HEK293T (cell line): ENCODE data around the gene HSD11B1L.

Experiments
- CTCF ChIA-PET: fragments of 350-600 bp; formaldehyde crosslinking; extraction: SDS; loops from one replicate; lab custom pipeline; 2021; ENCODE audit warnings: antibody characterized with exemption, inconsistent platforms; lab: Yijun Ruan, JAX
- POLR2A ChIA-PET: fragments of 350-600 bp; formaldehyde crosslinking; extraction: SDS; loops from one replicate; lab custom pipeline; 2020; ENCODE audit warnings: antibody characterized with exemption, inconsistent platforms; lab: Yijun Ruan, JAX
- DNase-seq: peaks from one replicate; pipeline ENCODE4 v3.0.0; 2012; ENCODE audit warnings: mixed read lengths; ENCODE audit errors: extremely low spot score
- ARNT ChIP-seq: fragments of 450-650 bp; IDR thresholded peaks from 2 replicates; pipeline ENCODE4 v1.6.1; 2017; ENCODE audit warnings: mild to moderate bottlenecking
- BHLHE40 ChIP-seq: fragments of 450-650 bp; IDR thresholded peaks from 2 replicates; pipeline ENCODE4 v1.6.1; 2016; ENCODE audit warnings: mild to moderate bottlenecking, moderate library complexity, borderline replicate concordance
- CTBP1 ChIP-seq: fragments of 450-650 bp; IDR thresholded peaks from 2 replicates; pipeline ENCODE4 v1.6.1; 2016; ENCODE audit warnings: borderline replicate concordance
- ELF4 ChIP-seq: fragments of 450-650 bp; IDR thresholded peaks from 2 replicates; pipeline ENCODE4 v1.6.1; 2017; ENCODE audit warnings: antibody characterized with exemption
- FOXA1 ChIP-seq: fragments of 450-650 bp; IDR thresholded peaks from 2 replicates; pipeline ENCODE4 v1.6.1; 2016; ENCODE audit warnings: mild to moderate bottlenecking
- FOXK2 ChIP-seq: fragments of 450-650 bp; IDR thresholded peaks from 2 replicates; pipeline ENCODE4 v1.6.1; 2016; ENCODE audit warnings: mild to moderate bottlenecking
- FOXM1 ChIP-seq: fragments of 450-650 bp; IDR thresholded peaks from 2 replicates; pipeline ENCODE4 v1.6.1; 2017; ENCODE audit warnings: mild to moderate bottlenecking, borderline replicate concordance
- HDGF ChIP-seq: fragments of 450-650 bp; IDR thresholded peaks from 2 replicates; pipeline ENCODE4 v1.6.1; 2017; ENCODE audit warnings: antibody characterized with exemption, borderline replicate concordance
- L3MBTL2 ChIP-seq: fragments of 450-650 bp; conservative IDR thresholded peaks from 2 replicates; pipeline ENCODE4 v1.6.1; 2016; ENCODE audit warnings: mild to moderate bottlenecking
- LEF1 ChIP-seq: fragments of 450-650 bp; IDR thresholded peaks from 2 replicates; pipeline ENCODE4 v1.6.1; 2017; ENCODE audit warnings: mild to moderate bottlenecking, borderline replicate concordance
- NFRKB ChIP-seq: fragments of 450-650 bp; IDR thresholded peaks from 2 replicates; pipeline ENCODE4 v1.6.1; 2016; ENCODE audit warnings: mild to moderate bottlenecking, moderate library complexity
- PKNOX1 ChIP-seq: fragments of 450-650 bp; IDR thresholded peaks from 2 replicates; pipeline ENCODE4 v1.6.1; 2016
- SP1 ChIP-seq: fragments of 450-650 bp; IDR thresholded peaks from 2 replicates; pipeline ENCODE4 v1.6.1; 2017
- SUZ12 ChIP-seq: fragments of 450-650 bp; IDR thresholded peaks from 2 replicates; pipeline ENCODE4 v1.6.1; 2016; ENCODE audit warnings: mild to moderate bottlenecking
- TARDBP ChIP-seq: fragments of 450-650 bp; IDR thresholded peaks from 2 replicates; pipeline ENCODE4 v1.6.1; 2016
- ZNF384 ChIP-seq: fragments of 450-650 bp; IDR thresholded peaks from 2 replicates; pipeline ENCODE4 v1.6.1; 2016

Gene HSD11B1L

GRCh38 chr19:5693195-5694166 lies 12.7 kb downstream of the HSD11B1L start:
- no peak; the same call in 1 of the 2 replicates for TF ChIP-seq ELF4
- TF ChIP-seq ZNF384, result no peak
- TF ChIP-seq FOXK2, result no peak
- TF ChIP-seq L3MBTL2, result 0 out of 2 replicates have a peak, but pooled peaks have one; percentile 13
- TF ChIP-seq SP1, result no peak
- no peak for TF ChIP-seq LEF1
- TF ChIP-seq SUZ12, result no peak
- TF ChIP-seq TARDBP, result no peak
- no peak for TF ChIP-seq CTBP1
- DNase-seq, result no peak
- ChIA-PET POLR2A (interaction anchor here (1.3 to 2.4 kb wide), 2 partner anchors 25 to 27 kb away, joined by 6 to 12 read pairs; partner anchors contain the start of genes CATSPERD and LONP1), CTCF (no interaction called here)

GRCh38 chr19:5694167-5694955 lies 13.5 kb downstream of the HSD11B1L start:
- POLR2A ChIA-PET, result interaction anchor here (1.3 to 2.4 kb wide), 2 partner anchors 24 to 26 kb away, joined by 6 to 12 read pairs; partner anchors contain the start of genes CATSPERD and LONP1
- TF ChIP-seq SP1 (no peak), SUZ12 (no peak), NFRKB (no peak), ELF4 (no peak), ZNF384 (no peak), FOXM1 (no peak), BHLHE40 (no peak), FOXA1 (no peak), LEF1 (no peak), ARNT (no peak), PKNOX1 (no peak), HDGF (no peak), TARDBP (no peak), FOXK2 (no peak), L3MBTL2 (no peak), CTBP1 (no peak)
- CTCF ChIA-PET, result no interaction called here
- no peak for DNase-seq

- ChIA-PET CTCF (interaction anchor here (0.5 kb wide), 1 partner anchor 147 kb away, joined by 3 read pairs; no protein-coding TSS in a partner anchor), POLR2A (interaction anchor here (1.5 to 2.4 kb wide), 2 partner anchors 23 to 25 kb away, joined by 12 read pairs; partner anchors contain the start of genes CATSPERD and LONP1)
- no peak for TF ChIP-seq NFRKB
- no peak for TF ChIP-seq FOXM1
- peak; percentile 16; the same call in 1 of the 2 replicates for TF ChIP-seq HDGF
- no peak for TF ChIP-seq LEF1
- TF ChIP-seq ZNF384, result no peak
- no peak for TF ChIP-seq TARDBP
- no peak for DNase-seq
These were observed 14.3 kb downstream of the HSD11B1L start for GRCh38 chr19:5694956-5695648.

DNA sequence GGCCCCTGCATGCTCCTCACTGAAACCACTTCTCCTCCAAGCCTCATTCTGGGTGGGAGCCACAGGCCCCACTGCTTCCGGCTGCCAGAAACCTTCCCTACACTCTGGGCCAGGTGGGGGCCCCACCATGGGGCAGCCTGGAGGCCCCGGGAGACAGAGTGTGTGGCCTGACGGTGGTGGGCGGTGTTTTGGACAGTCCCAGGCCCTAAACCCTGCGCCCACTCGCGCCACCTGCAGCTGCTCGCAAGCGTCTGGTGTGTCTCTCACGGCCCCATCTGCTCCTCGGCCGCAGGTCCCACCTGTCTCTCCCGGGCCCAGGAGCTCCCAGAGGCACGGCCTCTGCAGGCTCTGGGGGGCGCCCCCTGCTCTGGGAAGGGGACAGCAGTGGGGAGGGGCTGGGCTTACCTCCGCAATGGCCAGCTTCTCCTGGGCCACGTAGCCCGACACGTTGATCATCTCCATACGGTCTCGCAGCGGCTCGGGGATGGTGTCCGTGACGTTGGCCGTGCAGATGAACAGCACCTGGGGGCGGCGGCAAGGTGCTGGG lies 14.9 kb downstream of the HSD11B1L start:
- TF ChIP-seq SP1 (no peak), PKNOX1 (no peak), FOXA1 (no peak), HDGF (no peak), ZNF384 (no peak)
- DNase-seq, result no peak
- ChIA-PET CTCF (interaction anchor here (0.5 kb wide), 1 partner anchor 148 kb away, joined by 3 read pairs; no protein-coding TSS in a partner anchor), POLR2A (interaction anchor here (1.5 kb wide), 1 partner anchor 24 kb away, joined by 12 read pairs; the partner anchor contains the start of genes CATSPERD and LONP1)

DNA sequence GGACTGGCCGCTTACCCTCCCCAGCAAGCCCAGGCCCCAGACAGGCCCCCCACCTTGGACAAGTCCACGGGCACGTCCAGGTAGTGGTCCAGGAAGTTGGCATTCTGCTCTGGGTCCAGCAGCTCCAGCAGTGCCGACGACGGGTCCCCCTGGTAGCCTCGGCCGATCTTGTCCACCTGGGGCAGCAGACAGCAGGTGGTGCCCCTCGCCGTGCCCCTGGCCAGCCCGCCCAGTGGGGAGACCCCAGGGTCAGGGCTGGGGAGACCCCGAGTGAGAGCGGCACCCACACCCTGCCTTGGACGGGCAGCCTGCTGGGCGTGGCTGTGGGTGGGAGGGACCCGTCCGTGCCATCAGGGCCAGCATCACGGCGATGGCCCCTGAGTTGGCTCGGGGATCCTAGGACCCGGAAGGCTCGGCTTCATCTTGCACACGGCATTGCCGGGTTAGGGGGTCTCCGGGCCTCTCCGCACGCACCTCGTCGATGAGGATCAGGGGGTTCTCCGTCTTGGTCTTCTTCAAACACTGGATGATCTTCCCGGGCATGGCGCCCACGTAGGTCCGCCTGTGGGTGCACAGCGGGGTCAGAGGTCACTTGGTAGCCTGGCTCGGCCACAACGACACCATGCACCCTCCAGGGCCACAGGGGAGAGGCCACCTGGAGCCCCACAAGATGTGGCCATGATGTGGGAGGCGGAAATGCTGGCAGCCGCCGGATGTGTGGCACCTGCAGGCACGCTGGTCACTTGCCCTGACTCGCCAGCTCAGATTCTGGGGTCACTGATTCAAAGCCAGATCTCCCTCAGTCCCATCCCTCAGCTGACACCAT lies 15.6 kb downstream of the HSD11B1L start:
- TF ChIP-seq ELF4 (0 out of 2 replicates have a peak, but pooled peaks have one; percentile 5), FOXM1 (no peak)
- no peak for DNase-seq
- ChIA-PET POLR2A (interaction anchor here (1.5 kb wide), 1 partner anchor 23 kb away, joined by 12 read pairs; the partner anchor contains the start of genes CATSPERD and LONP1), CTCF (no interaction called here)
